NCI-H2196 (cell line): Measurements from ENCODE around the gene ETV3.
"Not testable (repeated sequence)": the region's sequence is repeated elsewhere in the genome, so short reads cannot be mapped to it uniquely, and the experiment has no call there.

Experiments
- DNase-seq: peaks from one replicate; lab custom pipeline; 2025; ENCODE audit not compliant: unreplicated experiment; lab: John Stamatoyannopoulos, UW

ETV3 gene

DNA sequence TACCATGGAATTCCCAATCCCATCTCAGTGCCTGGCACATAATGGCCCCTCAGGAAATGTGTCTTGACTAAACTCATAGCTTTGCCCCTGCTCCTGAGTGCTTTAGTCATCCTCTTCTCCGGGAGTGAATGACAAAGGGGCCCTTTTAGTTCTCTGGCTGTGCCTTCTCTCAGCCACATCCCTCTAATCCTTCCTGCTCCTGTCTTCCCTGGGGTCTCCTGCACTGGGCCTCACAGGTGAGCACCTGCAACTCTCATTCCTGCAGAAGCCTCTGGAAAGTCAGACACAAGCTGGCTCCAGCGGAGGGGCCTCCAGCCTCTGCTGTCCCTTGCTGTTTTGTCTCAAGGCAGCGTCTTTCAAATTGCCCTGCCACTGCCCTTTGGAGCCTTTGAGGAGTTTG, 24.6 kb downstream of the ETV3 start:
- DNase-seq, result no peak

DNA sequence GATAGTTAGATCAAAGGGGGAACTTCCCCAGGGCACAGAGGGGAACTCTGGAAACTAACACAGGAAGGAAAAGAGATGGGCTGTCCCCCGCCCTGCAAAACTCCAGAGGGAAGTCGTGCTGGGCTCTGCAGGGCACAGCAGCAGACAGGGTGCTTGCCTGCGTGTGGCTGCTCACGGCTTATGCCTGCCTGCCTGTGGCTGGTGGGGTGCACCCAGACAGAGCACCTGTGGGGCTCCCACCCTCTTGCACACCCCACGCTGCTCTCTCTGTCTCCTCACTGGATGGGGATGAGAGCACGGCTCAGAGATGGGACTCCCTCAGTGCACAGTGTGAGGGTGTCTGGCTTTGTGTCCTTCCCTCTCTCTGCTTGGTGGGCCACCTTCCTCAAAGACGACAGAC, 25.1 kb downstream of the ETV3 start:
- DNase-seq, result no peak

DNA sequence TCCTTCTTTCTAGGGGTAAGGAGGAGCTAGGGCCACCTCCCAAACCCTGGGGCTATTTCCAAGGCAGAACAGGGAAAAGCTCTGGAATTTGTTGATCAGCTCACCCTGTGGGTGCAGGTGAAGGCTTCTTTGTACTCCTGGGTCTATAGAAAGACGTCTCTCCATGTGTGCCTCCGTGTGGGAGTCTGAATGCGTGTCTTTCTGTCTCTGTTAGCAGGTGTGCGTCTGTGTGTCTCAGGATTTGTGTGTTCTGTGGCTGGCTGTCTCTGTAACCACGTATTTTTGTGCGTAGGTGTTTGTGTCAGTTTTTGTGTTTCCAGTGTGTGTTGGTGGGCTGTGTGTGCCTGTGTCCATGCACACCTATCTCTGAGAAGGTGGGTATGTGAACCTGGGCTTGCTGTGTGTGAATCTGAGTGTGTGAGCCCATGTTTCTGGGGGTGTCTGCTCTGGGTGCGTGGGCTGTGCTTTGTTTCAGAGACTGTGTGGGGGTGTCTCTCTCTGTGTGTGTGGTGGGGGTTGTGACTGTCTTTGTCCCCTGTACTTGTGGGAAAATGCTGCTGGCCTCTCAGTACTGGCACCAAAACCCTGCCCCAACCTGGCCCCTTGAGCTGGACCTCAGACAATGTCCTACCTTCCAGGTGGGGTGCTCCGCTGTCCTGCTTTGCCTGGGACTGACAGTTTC, 25.9 kb downstream of the ETV3 start:
- DNase-seq, result no peak

DNA sequence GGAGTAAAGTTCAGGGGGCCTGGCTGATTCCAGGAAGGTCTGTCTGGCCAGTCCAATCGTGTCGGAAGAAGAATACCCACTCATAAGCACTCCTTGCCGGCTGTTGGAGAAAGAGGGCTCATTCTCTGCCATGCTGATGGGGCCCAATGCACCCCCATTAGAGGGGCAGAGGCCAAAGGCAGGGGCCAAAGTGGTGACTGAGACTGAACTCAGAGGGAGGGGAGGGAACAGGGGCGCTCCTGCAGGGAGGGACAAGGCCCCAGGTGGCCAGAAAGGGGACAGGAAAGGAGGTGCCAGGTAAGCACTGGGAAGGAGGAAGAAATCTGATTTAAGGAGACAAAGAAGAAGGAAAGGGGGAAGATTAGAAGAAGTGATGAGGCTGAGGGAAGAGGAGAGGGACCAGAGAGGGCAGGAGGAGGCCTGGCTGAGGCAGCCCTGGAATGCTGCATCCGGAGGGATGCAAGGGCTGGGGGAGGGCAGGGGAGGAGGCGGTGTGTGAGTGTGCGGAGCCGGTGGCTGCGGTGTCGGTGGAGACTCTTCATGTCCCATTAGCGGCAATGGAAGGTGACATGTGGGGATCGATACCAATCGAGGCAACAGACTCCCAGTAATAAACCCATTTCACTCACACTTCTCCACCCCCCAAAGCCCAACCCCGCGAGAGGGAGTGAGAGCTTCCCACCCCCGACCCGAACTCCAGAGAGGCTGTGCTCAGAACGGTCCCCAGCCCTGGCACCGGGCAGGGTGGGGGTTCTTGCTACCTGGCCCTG, 26.6 kb downstream of the ETV3 start:
- DNase-seq, result no peak

DNA sequence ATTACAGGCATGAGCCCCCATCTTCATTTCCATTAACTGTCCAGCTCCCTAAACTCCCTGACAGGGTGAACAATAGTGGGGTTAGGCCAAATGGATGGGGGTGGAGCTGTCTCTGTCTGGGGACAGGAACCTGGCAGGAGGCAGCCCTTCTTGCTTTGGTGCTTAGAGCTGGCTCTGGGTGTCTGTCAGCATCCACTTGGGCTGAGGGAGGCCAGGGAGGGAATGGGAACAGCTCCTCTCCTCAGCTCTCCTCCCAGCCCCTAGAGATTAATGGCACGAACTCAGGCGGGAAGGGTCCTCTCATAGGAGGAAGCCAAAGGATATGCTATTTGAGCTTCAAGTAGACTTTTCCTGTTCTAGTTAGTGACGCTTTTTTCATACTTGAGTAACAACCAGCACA, 27.5 kb downstream of the ETV3 start:
- DNase-seq, result no peak

DNA sequence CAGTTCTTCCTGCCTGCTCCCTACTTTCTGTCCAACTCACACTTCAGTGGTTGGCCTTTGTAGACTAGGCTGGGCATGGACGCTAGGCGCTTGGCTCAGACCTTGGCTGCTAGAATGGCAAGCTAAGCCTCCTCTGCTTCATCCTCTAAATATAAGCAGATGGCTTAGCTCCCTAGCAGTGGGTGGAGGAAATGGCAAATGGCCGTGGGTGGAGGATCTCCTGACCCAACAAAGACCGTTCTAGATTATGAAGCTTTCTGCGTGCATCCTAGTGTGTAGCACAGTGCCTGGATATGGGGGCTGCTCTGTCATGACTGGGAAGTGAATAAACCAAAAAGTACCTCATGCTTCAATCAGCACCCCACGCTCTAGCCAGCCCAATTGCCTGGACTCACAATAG, 28.2 kb downstream of the ETV3 start:
- no peak for DNase-seq

DNA sequence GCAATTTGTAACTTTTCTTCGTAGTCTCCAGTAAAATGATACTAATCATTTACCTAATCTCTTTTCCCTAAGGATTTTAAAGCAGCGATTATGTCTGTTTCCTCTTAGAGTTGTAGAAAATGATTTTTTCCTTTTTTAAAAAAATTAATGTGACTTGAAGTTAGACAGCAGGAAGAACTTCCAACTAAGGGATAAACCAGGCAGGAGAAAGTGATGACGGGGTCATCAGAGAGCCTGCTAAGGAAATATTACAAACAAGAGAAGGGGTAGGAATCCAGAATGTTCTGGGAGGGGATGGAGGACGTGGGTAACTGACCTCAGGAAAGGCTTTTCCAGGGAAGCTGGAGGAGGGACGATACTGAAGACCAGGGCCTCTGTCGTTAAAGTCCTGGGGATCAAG, 29.7 kb downstream of the ETV3 start:
- DNase-seq, result no peak

DNA sequence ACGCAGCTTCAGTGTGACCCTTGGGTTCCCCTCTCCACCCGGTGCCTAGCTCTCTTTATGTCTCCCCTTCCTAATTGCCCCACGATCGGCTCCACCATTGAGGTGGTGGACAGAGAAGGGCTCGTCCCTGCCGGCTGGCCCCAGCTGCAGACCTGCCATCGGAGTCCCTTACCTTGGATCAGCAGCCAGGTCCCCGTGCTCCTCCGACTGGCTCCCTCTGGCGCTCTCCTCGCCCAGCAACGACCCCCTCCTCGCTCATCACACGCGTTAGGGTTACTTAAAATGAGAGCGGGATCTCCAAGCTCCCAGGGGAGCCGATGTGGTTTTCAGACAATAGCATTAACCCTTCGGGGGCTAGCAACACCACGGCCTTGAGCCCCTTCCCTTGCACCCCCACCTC, 30.5 kb downstream of the ETV3 start:
- no peak for DNase-seq

DNA sequence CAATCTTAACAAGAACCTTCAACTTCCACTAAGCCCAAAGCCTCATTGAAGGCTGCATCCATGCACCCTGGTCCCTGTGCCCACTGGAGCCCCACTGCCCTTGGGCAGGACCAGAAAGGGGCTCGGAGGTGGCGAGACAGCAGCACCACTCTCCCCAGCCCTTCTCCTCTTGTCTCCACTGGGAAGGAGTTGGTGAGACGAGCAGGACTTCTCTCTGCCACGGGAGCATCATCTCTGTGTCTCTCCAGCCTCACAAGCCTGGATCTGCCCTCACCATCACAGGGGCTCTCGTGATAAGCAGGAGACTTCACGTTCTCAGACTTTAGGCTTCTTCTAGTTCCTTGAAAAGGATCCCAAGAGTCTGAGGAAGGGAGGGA, 31.4 kb downstream of the ETV3 start:
- no peak for DNase-seq

DNA sequence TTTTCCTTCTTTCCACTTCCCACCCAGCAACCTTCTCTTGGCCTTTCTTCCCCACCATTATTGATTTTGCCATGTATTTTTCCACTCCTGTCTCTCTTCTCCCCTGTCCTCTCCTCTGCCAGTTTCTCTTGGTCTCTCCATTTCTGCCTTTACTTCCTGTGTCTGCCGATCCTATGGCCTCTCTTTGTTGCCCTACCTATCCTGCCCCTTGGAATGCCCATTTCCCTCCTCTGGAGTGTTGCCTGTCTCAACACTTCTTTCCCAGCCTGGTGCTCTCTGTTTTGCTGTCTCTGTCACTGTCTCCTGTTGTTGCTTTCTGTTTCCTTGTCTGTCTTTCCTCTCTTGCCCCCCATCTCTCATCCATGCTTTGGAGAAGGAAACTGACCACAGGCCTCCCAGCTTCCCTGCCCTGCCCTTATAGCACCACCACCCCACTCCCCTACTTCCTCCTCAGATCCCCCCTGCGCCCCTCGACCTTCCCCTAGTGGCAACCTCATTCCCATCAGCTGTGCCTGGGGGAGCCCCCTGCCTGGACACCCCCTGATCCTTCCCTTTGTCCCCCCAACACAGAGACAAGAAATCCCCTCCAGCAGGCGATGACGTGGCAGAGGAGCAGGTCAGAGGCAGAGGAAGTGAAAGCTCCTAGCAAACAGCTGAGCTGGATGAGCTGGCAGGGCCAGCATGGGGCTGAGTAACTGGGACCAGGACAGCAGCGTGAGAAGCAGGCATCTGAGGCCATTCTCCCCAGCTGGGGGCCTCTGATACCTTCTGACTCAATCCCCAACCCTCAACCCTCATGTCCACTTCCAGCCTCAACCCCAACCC, 32.0 kb downstream of the ETV3 start:
- no peak for DNase-seq

DNA sequence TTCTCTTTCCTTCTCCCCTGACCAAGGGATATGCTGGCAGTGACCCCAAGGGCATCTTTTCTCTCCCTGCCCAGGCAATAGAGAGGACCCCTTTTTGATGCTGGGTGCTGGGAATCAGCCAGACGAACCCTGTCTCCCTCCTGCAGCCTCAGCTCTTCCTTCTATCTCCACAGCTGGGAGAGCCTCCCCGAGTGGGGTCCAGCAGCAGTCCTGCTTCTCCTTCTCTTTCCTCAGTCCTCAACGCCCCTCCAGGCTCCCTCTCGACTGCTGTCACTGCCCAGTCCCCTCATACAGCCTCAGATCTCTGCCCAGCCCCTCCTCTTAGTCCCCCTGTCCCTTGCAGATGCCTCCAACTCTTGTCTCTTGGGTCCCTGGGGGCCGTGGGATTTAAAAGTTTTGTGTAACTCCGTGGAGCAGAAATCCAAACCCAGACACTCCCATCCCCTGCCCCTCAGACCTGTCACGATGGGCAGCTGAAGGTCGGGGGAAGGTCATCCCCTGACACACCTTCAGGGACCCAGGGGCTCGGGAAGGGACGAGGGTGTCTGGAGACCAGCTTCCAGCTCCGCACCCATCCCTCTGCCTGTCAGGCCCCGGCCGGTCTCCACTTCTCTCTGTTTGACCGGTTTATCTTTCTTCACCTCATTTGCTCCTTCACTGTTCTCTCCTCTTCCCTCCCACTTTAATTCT, 32.8 kb downstream of the ETV3 start:
- DNase-seq, result no peak

DNA sequence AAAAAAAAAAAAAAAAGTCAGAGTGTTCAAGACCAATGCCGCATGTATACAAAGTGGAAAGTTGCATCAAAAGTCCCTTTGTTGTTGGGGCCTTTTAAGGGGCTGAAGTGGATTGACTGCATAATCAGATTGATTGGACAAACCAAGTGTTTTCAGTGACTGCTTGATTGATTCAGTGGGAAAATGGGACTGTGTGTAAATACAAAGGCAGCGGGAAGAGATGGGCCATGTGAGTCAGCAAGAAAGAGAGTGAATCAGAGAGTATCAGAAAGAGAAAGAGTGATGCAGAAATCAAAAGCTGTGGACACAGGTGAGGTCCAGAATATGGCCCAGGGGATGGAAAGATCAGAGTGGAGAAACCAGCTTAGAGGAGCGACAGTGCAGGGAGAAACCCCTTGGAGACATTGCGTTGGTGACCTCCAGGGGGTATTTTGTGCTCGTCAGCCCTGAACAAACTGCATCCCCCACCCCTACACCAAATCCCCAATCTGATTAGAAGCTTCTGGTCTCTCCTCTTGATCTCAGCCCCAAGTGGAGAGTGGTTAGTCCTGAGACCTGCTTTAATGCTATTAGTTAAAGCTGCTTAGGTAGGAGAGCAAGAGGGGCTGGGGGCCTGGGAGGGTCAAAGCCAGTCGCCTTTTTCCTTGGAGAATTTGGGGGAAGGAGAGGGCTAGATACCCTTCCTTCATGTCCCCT, 33.4 kb downstream of the ETV3 start:
- no peak for DNase-seq

DNA sequence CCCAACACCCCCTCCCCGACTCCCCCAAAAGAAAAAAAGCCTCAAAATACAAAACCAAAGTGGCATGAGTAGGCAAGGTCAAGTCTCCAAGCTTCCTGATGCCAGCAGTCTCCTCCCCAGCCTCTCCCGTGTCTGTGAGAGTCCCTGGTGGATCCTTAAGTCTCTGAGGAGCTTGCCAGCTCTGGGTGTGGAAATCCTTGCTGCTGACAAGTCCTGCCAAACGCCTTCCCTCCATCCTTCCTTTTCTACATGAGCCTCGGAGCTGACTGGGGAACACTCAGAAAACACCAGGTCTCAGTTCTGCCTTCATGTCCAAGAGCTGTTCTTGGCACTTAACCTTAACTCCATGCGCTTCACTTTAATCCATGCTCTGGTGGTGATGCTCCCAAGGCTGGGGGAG, 34.9 kb downstream of the ETV3 start:
- DNase-seq, result no peak

DNA sequence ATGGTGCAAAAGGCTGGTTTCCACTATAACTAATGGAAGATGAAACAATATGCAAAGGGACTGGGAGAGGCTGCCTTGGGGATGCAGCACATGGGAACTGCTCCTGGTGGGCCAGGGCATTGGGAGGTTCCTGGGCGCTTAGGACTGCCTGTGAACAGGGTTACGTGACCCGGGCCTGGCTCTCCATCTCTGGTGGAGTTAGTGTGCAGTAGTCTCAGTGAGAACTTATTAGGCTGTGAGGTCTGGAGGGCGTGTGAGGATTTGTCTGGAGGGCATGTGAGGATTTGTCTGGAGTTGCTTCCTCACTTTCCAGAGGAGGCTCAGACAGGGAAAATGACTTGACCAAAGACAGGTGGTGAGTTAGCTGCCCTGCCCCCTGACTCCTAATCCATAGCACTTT, 37.0 kb downstream of the ETV3 start:
- no peak for DNase-seq

DNA sequence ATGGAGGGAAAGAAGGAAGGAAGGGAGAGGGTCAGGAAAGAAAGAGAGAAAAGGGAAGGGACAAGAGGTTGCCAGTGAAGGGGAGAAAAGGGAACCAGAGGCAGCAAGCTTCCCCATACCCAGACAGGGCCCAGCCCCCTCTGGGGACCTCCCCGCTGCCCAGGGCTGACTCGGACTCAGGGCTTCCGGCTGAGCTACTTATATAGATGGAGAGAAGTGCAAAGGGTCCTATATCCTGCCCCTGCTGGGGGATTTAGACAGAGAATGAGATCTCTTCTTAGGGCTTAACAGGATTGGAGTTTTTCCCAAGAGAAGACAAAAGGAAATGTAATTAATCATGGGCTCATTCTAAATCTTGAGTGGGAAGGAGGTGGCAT, 38.6 kb downstream of the ETV3 start, which contains the start of gene ETV3L:
TSS of gene ETV3L (minus strand) at position 176 of the 377 bp plus-strand sequence. CDS start 285 bp downstream, outside the sequence.
- DNase-seq, result no peak

DNA sequence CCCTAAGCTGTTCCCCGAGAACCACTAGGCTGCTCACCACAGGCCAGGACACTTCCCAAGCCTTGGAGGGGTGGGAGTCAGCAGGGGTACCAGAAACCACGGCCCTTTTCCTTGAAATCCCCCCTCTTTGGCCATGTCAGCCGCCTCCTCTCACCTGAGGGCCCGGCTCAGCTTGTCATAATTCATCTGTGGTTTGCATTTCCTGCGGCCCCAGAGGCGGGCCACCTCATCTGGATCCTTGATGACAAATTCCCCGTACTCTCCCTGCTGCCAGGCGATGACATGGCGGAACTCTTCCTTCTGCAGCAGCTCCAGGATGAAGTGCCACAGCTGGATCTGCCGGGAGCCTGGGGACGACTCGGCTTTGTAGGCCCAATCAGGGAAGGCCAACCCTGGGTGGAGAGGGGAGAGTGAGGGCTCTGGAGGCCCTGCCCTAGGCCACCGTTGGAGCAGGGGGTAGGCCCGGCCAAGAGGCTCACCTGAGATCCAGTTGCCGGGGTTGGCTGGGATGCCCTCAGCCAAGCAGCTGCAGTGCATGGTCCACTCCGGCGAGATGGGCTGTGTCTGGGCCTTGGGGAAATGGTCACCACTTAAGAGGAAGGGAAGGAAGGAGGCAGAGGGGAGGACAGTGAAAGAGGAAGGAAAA, 39.1 kb downstream of the ETV3 start:
- DNase-seq, result not testable (repeated sequence)

DNA sequence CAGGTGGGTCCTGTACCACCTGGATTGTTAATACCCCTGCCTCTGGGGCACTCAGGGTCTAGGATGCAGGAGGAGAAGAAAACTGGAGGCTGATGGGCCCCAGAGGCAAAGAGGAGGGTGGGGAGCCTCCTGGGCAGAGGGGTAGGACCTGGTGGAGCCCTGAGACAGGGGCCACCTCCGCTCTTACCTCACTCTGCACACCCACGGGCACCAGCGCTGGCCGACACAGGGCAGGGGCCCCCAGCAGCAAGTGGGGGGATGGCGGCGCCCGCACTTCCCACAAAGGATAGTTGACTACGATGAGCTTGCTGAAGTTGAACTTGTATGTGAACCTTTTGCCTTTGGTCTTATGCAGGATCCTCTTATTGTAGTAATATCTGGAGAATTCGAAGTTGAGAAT, 39.7 kb downstream of the ETV3 start:
- DNase-seq, result no peak

DNA sequence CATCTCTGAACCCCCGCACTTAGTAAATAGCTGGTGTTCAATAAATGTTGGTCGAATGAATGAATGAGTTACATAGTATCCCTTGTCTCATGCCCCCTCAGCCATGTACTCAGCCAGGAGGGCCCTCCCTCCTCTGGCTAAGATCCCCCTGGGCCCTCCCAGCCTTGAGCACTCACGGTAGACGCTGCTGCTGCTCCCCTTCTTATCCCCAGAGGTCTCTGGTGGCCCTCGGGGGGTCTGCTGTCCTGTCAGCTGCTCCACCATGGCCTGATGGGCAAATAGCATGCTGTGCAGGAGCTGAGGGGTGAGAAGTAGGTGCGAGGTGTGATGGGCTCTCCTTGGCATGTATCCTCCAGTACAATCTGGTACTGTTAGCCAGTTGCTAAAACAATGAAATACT, 40.5 kb downstream of the ETV3 start:
- no peak for DNase-seq

DNA sequence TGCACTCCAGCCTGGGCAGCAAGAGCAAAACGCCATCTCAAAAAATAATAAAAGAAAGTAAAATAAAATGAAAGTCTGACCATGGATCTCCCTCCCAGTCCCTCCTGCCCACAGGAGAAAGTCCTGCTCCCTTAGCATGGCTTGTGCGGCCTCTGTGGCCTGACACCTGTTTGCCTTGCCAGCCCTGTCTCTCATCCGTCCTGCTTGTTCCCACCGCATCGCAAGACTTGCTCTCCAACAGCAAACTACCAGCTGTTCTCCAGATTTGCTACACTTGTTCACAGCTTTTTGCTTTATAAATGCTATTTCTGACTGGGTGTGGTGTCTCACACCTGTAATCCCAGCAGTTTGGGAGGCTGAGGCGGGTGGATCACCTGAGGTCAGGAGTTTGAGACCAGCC, 41.3 kb downstream of the ETV3 start:
- DNase-seq, result no peak

DNA sequence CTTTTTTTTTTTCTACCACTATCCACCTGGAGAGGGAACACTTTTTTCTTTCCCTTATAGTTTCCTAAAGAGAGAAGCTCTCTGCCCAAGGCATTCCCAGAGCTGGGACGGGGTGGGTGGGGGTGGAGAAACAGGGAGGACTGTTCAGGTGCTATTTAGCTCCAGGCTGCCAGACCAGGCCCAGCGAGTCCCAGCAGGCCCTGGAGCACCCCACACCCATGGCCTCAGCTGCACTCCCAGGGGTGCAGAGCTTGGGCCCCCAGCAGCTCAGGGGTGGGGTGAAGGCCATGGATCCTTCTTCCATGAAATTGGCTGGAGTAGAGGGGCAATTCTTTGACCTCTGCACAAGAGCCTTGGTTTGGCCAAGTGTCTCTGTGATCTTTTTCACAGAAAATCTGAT, 42.6 kb downstream of the ETV3 start:
- no peak for DNase-seq
